Ishikawa (cell line): Measurements from ENCODE around the gene TP73.

Experiments used
- CEBPB ChIP-seq: IDR thresholded peaks from 2 replicates; pipeline ENCODE4 v1.6.1; 2012
- CREB1 ChIP-seq: IDR thresholded peaks from 2 replicates; pipeline ENCODE4 v1.6.1; 2012; ENCODE audit warnings: low read depth
- EGR1 ChIP-seq: IDR thresholded peaks from 2 replicates; pipeline ENCODE4 v1.6.1; 2012
- EP300 ChIP-seq: IDR thresholded peaks from 2 replicates; pipeline ENCODE4 v1.6.1; 2012; ENCODE audit warnings: borderline replicate concordance
- FOXM1 ChIP-seq: IDR thresholded peaks from 2 replicates; pipeline ENCODE4 v1.6.1; 2012; ENCODE audit warnings: low read depth, borderline replicate concordance
- MAX ChIP-seq: IDR thresholded peaks from 2 replicates; pipeline ENCODE4 v1.6.1; 2012
- NFIC ChIP-seq: IDR thresholded peaks from 2 replicates; pipeline ENCODE4 v1.6.1; 2012
- RAD21 ChIP-seq: IDR thresholded peaks from 2 replicates; pipeline ENCODE4 v1.6.1; 2012; ENCODE audit warnings: low read depth
- REST ChIP-seq: IDR thresholded peaks from 2 replicates; pipeline ENCODE4 v1.6.1; 2012; ENCODE audit warnings: low read depth, mild to moderate bottlenecking
- TAF1 ChIP-seq: IDR thresholded peaks from 2 replicates; pipeline ENCODE4 v1.6.1; 2012; ENCODE audit warnings: low read depth, mild to moderate bottlenecking
- TCF12 ChIP-seq: IDR thresholded peaks from 2 replicates; pipeline ENCODE4 v1.6.1; 2012; ENCODE audit warnings: low read depth
- TEAD4 ChIP-seq: IDR thresholded peaks from 2 replicates; pipeline ENCODE4 v1.6.1; 2012
- USF1 ChIP-seq: IDR thresholded peaks from 2 replicates; pipeline ENCODE4 v1.6.1; 2012
- YY1 ChIP-seq: IDR thresholded peaks from 2 replicates; pipeline ENCODE4 v1.6.1; 2012; ENCODE audit warnings: low read depth
- ZBTB7A ChIP-seq: IDR thresholded peaks from 2 replicates; pipeline ENCODE4 v1.6.1; 2012; ENCODE audit warnings: low read depth

TP73 gene

GRCh38 chr1:3731583-3732433 is 79.5 kb downstream of the TP73 start:
- TF ChIP-seq NFIC = no peak

GRCh38 chr1:3732434-3733093 is 80.2 kb downstream of the TP73 start:
- TF ChIP-seq ZBTB7A (no peak), TEAD4 (no peak), FOXM1 (no peak), YY1 (no peak), NFIC (no peak), RAD21 (no peak), CREB1 (no peak), REST (no peak), EP300 (no peak), USF1 (no peak), EGR1 (no peak), CEBPB (no peak), MAX (no peak), TAF1 (no peak), TCF12 (no peak)

GRCh38 chr1:3733094-3733882 is 81.0 kb downstream of the TP73 start:
- TF ChIP-seq MAX = no peak
- no peak for TF ChIP-seq RAD21
- TF ChIP-seq TAF1 = no peak
- TF ChIP-seq EGR1 = no peak

GRCh38 chr1:3733883-3734589 is 81.7 kb downstream of the TP73 start:
- TF ChIP-seq TAF1 = no peak

- TF ChIP-seq TEAD4 (no peak), TCF12 (no peak), REST (no peak), RAD21 (no peak), CREB1 (no peak), YY1 (no peak), NFIC (no peak), MAX (no peak), EGR1 (no peak), USF1 (no peak), EP300 (no peak), TAF1 (no peak), FOXM1 (no peak), ZBTB7A (no peak), CEBPB (no peak)
These were observed 82.3 kb downstream of the TP73 start for GRCh38 chr1:3734602-3735001.
